Measurements from ENCODE around the gene ST6GAL1. TPM values are rescaled to one million over a fixed set of nuclear protein-coding genes. Genes with fewer than 3 reads are reported as not detected.

The ST6GAL1 gene
- total and polyA plus RNA-seq, 8 donors: 3.8 to 31.0 (median 13.5) TPM

DNA sequence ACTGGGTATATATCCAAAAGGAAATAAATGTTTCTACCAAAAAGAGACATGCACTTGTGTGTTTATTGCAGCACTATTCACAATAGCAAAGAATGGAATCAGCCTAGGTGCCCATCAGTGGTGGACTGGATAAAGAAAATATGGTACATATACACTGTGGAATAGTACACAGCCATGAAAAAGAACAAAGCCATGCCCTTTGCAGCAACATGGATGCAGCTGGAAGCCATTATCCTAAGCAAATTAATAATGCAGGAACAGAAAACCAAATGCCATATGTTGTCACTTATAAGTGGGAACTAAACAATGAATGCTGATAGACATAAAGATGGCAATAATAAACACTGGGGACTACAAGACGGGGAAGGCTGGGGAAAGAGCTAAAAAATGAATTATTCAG lies 106.1 kb downstream of the ST6GAL1 start:
- Histone ChIP-seq H3K27me3 (no peaks in the 10 kb centered on the region), H3K36me3 (peaks cover 0 to 7% (median 0%) of the 10 kb centered on the region in 4 donors), H3K4me1 (peaks cover 8 to 26% (median 13%) of the 10 kb centered on the region in 4 donors), H3K9me3 (peaks cover 0 to 7% (median 0%) of the 10 kb centered on the region in 4 donors), H3K4me3 (no peak overlapping the region), H3K27ac (no peak overlapping the region)
- WGBS, 5 donors: 87 to 100% (median 97%) methylated on average over 1 of the region's 1 CpG
- intact Hi-C loops (cut with DNase I; ENCODE audit: low total_unique reads): no loop called here
- no peak for TF ChIP-seq EP300 (IDR thresholded peaks at IDR 0.05)
- no peak for TF ChIP-seq POLR2AphosphoS5 (IDR thresholded peaks at IDR 0.05)
- TF ChIP-seq, protein P1, sequence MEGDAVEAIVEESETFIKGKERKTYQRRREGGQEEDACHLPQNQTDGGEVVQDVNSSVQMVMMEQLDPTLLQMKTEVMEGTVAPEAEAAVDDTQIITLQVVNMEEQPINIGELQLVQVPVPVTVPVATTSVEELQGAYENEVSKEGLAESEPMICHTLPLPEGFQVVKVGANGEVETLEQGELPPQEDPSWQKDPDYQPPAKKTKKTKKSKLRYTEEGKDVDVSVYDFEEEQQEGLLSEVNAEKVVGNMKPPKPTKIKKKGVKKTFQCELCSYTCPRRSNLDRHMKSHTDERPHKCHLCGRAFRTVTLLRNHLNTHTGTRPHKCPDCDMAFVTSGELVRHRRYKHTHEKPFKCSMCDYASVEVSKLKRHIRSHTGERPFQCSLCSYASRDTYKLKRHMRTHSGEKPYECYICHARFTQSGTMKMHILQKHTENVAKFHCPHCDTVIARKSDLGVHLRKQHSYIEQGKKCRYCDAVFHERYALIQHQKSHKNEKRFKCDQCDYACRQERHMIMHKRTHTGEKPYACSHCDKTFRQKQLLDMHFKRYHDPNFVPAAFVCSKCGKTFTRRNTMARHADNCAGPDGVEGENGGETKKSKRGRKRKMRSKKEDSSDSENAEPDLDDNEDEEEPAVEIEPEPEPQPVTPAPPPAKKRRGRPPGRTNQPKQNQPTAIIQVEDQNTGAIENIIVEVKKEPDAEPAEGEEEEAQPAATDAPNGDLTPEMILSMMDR (IDR thresholded peaks at IDR 0.05): no peak
- no peak for TF ChIP-seq POLR2A (IDR thresholded peaks at IDR 0.05)
- DNase-seq: no peak

DNA sequence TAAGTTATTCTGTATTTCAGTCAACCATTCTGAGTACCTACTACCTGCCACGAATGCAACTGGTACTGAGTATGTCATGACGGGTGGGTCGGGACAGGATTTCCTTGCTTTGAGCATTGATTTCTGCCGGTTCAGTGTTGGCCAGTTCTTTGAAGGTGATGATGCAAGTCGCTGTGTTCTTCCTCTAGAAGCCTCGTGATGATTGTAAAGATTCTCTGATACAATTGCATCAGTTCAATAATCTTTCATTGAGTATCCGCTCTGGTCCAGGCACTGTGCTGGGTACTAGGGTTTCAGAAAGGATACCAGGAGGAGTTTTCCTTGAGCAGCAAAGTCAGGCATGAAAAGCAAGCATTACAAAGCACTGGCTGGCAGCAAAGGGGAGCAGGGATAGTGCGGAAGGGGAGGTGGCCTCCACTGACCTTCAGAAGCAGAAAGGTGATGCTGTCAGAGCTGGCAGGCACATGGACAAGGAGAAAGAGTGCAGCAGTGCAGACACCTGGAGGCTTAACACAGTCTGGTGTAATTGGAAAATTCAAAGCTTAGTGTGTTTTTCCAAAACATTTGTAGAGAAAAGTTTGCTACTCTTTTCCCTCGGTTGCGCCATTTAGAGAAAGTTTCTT lies 108.9 kb downstream of the ST6GAL1 start:
- 72 to 83% (median 79%) methylated on average over 10 of the region's 10 CpGs for WGBS, 5 donors
- no peak for DNase-seq

DNA sequence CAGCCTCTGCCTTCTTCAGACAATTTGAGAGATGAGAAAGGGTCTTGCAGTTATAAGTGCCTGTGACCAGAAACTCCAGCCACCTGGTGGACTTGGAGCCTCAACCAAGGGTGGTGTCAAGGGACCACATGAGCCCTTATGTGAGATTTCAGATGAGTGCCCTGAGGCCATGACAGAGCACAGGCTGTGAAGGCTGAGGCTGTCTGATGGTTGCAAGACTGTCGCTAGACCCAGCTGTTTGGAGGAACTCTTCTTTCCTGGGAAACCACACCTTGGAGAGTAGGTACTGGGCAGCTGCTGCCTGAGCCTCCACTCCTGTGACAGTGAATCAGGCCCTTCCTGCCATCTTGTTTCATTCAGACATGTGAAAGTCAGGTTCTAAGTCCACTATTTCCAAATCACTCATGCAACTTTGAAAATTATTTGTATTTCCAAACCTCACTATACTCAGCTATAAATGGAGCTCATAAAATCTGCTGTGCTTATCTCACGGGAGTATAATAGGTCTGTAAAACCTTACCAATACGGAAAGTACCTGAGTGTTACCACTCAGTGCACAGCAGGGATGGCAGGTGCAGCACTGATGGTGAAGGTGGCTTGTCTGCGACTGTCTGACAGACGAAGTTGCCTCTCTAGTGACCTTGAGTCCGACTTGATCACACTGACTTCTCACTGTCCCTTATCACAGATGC lies 109.5 kb downstream of the ST6GAL1 start:
- TF ChIP-seq POLR2A (IDR thresholded peaks at IDR 0.05) (no peak), EP300 (IDR thresholded peaks at IDR 0.05) (no peak), POLR2AphosphoS5 (IDR thresholded peaks at IDR 0.05) (no peak)
- TF ChIP-seq, protein P1 (IDR thresholded peaks at IDR 0.05): no peak
- 71 to 85% (median 72%) methylated on average over 6 of the region's 6 CpGs for WGBS, 5 donors
- H3K9me3 ChIP-seq: peaks cover 0 to under 1% (median 0%) of the 10 kb centered on the region in 4 donors
- peak overlapping the region in 1 of 4 donors; percentile 3 for H3K4me3 ChIP-seq
- intact Hi-C loops (cut with DNase I; ENCODE audit: low total_unique reads): no loop called here
- H3K4me1 ChIP-seq: peaks cover 14 to 59% (median 31%) of the 10 kb centered on the region in 4 donors
- H3K36me3 ChIP-seq: peaks cover 0 to 16% (median 7%) of the 10 kb centered on the region in 4 donors
- H3K27ac ChIP-seq: peak overlapping the region in 1 of 5 donors; percentile 67
- H3K27me3 ChIP-seq: no peaks in the 10 kb centered on the region
- DNase-seq: no peak

More for the DNA sequence above, 108.9 kb downstream of the ST6GAL1 start:
- H3K4me3 ChIP-seq: peak overlapping the region in 1 of 4 donors; percentile 3
- H3K9me3 ChIP-seq: peaks cover 0 to 7% (median 0%) of the 10 kb centered on the region in 4 donors
- H3K4me1 ChIP-seq: peaks cover 14 to 53% (median 24%) of the 10 kb centered on the region in 4 donors
- no peak for TF ChIP-seq POLR2A (IDR thresholded peaks at IDR 0.05)
- TF ChIP-seq POLR2AphosphoS5 (IDR thresholded peaks at IDR 0.05): no peak
- TF ChIP-seq EP300 (IDR thresholded peaks at IDR 0.05): no peak
- TF ChIP-seq, protein P1 (IDR thresholded peaks at IDR 0.05): no peak
- intact Hi-C loops (cut with DNase I; ENCODE audit: low total_unique reads): no loop called here
- H3K27me3 ChIP-seq: no peaks in the 10 kb centered on the region
- peak overlapping the region in 1 of 5 donors; percentile 67 for H3K27ac ChIP-seq
- H3K36me3 ChIP-seq: peaks cover 0 to 16% (median 7%) of the 10 kb centered on the region in 4 donors

DNA sequence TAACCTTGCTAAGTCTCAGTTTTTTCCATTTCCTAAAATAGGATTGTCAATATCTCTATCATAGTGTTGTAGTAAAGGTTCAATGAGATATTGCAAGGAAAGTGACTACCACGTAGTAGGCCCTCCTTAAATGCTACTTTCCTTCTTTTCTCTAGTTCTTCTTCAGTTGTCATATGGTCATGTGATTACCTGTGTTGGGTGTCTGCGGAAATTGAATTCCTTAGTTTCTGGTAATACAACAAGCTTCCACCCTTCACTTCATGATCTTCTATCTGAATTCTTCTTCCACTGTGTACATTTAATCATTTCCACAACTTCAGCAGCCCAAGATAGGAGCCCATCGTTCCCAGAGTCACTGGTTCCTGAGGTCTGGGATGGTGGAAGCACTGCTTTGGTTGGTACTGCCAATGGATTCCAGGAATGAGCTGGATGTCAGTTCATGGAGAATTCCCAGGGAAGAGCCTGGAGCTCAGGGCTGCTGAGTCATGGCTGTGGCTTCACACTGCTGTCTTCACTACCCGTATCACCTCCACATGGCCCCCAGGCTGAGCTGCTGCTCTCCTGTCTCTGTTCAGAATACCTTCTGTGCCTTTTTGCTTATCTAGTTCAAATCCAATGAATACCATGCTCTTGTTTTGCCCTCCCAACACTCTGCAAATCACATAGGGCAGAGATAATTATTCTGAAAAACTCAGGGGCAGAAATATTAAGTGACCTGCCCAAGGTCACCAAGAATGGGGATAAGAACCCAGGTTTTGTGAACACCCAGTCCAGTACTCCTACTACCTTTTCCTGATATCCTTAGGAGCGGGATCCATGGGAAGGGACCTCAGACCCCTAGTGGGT lies 110.4 kb downstream of the ST6GAL1 start:
- Histone ChIP-seq H3K27me3 (no peaks in the 10 kb centered on the region), H3K4me1 (peaks cover 14 to 63% (median 33%) of the 10 kb centered on the region in 4 donors), H3K4me3 (no peak overlapping the region), H3K27ac (peak overlapping the region; percentile 21 to 67 (median 57)), H3K36me3 (peaks cover 0 to 16% (median 7%) of the 10 kb centered on the region in 4 donors), H3K9me3 (no peaks in the 10 kb centered on the region)
- no peak for DNase-seq
- TF ChIP-seq EP300 (IDR thresholded peaks at IDR 0.05): no peak
- TF ChIP-seq, protein P1 (IDR thresholded peaks at IDR 0.05): no peak
- no peak for TF ChIP-seq POLR2A (IDR thresholded peaks at IDR 0.05)
- no peak for TF ChIP-seq POLR2AphosphoS5 (IDR thresholded peaks at IDR 0.05)
- intact Hi-C loops (cut with DNase I; ENCODE audit: low total_unique reads): no loop called here
- WGBS, 5 donors: 48 to 67% (median 58%) methylated on average over 5 of the region's 5 CpGs

Measured in stomach (tissue), 9 donors.